Hematopoietic multipotent progenitor cell (in vitro differentiated cells): ENCODE measurements around the gene GRB14. TPM values are rescaled to one million over a fixed set of nuclear protein-coding genes. Genes with fewer than 3 reads are reported as not detected.

Source experiments
- total RNA-seq: library from RNA; depleted of rRNA; stranded (reverse); fragments of >200 nt; gene quantifications from one replicate; pipeline ENCODE4 v1.2.3, GENCODE V29; 2012

GRB14 gene
- total RNA-seq, 1 donor: not detected

Other genes with a start within 250 kb of the GRB14 start
- gene COBLL1, start 220.3 kb upstream of the GRB14 start, total RNA-seq: 10.2 TPM